HT-29 (cell line): ENCODE results near the gene INSM1. TPM values are rescaled to one million over a fixed set of nuclear protein-coding genes. Genes with fewer than 3 reads are reported as not detected.
A peak's percentile ranks its signal among the peaks of the same experiment; 100 is the strongest.

Source experiments
- DNase-seq: peaks from one replicate; pipeline ENCODE4 v3.0.0-alpha.2; 2015; ENCODE audit warnings: low spot score
- total RNA-seq: library from RNA; depleted of rRNA; stranded (reverse); fragments of >200 nt; shearing (Covaris generic); gene quantifications from 2 replicates; pipeline ENCODE4 v1.2.3, GENCODE V29; 2014

The INSM1 gene
- total RNA-seq, 1 experiment from 2014 or later = 1.0 TPM

- DNase-seq = no peak
Measured at GRCh38 chr20:20393207-20394120, 25.6 kb downstream of the INSM1 start.

GRCh38 chr20:20395087-20395486, 27.2 kb downstream of the INSM1 start:
- no peak for DNase-seq

DNA sequence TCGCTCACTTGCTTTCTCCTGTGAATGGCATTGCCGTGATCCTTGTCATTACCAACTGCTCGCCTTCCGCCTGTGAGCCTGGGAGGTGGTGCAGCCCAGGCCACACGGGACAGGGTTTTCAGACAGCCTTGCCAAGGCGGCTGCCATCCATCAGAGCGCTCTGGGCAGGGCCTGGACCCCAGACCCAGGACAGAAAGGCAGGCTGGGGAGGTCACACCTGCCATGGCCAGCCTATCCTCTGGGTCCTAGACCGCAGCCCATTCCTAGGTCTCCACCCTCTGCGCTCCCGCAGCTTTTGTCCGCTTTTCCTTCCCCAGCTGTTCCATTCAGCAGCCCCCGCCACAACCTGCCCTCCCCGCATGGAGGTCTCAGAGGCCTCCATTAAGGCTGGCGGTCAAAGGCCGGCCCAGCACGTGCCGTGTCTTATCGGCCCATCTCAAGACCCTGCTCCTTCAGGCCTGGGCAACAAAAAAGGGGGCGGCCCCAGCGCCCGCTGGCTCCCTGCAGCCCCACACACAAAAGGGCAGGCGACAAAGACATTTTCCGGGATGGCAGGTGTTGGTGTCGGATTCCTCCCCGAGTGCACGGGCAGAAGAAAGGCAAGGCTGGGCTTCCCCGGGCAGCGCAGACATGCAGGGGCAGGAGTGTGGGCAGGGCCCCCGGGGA, 28.1 kb downstream of the INSM1 start:
- DNase-seq = no peak

DNA sequence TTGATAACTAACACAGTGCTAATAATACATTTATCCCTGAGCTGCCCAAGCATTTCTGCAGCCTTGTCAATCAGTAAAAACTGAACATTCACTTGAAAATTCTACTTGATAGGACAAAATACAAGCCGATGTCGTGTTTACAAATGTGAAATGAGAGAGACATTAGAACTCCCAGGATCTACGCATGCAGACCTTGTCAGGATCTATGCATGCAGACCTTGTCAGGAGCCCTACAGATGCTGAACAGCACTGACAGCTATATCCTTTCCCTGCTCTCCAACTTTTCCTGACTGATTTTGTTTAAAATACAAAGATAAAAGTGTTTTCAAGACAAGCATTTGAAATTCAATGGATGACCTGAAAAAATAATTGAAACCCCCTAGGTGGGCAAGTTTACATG, 28.9 kb downstream of the INSM1 start:
- no peak for DNase-seq

DNA sequence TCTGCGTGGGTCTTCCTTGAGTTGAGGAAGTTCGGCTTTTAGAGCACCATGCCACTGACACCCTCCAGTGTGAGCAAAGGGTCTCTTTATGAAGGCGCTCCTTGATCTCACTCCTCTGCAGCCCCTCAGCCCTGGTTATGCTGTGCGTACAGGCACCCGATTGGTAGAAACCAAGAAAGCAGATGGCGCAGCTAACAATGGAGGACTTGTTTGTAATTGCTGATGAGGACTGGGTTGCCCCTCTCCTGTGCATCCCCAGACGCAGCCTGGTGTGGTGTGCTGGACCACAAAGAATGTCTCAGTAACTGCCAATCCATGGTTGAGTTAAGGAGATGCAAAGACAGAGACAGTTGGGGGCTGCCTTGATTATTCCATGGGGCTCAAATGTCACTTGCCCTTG, 30.2 kb downstream of the INSM1 start:
- DNase-seq = no peak

- DNase-seq = peak; percentile 16
Measured at GRCh38 chr20:20399531-20400500, 31.9 kb downstream of the INSM1 start.

DNA sequence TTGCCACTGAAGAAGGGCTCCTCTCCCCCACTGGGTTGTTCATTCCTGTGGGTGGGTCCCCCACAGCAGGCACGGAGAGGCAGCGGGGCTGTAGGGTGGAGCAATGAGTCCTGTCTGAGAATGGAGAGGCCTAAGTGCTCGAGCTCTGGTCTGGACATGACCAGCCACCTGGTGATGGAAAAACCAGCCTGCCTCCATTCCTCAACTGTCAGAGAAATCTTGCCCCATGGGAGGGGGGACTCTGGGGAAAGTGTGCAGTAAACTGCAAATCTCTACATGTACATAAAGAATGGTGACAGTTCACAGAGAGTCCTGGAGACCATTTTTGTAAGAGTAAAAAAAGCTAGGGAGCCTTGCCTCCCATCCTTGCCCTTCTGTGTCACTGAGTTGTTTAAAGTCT, 34.1 kb downstream of the INSM1 start:
- DNase-seq = no peak

- DNase-seq = no peak
Measured at GRCh38 chr20:20404633-20405032, 36.7 kb downstream of the INSM1 start.

DNA sequence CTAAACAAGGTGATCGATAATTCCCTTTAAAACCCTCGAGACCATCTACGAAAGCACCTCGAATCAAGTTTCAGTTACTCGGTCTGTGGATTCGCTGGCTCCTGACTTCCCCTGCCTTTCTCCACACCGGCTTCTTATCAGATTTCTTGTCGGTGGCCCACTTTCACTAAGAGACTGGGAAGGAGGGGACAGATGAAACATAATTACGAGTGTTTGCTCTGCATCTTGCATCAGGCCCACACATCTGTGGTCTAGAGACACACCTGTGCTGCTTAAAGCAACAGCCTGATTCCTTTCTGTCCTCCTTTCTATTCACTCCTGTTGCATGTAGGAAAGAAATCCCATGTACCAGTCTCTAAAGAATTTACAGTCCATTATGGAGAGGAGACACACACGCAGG, 37.7 kb downstream of the INSM1 start:
- DNase-seq = no peak

GRCh38 chr20:20406306-20406705, 38.4 kb downstream of the INSM1 start:
- DNase-seq = no peak

- peak; percentile 27 for DNase-seq
Measured at GRCh38 chr20:20407891-20408805, 40.2 kb downstream of the INSM1 start.

- DNase-seq = no peak
Measured at GRCh38 chr20:20409331-20409730, 41.4 kb downstream of the INSM1 start.

- no peak for DNase-seq
Measured at GRCh38 chr20:20410678-20411077, 42.8 kb downstream of the INSM1 start.

- no peak for DNase-seq
Measured at GRCh38 chr20:20411402-20411801, 43.5 kb downstream of the INSM1 start.

- DNase-seq = no peak
Measured at GRCh38 chr20:20411836-20412235, 43.9 kb downstream of the INSM1 start.

DNA sequence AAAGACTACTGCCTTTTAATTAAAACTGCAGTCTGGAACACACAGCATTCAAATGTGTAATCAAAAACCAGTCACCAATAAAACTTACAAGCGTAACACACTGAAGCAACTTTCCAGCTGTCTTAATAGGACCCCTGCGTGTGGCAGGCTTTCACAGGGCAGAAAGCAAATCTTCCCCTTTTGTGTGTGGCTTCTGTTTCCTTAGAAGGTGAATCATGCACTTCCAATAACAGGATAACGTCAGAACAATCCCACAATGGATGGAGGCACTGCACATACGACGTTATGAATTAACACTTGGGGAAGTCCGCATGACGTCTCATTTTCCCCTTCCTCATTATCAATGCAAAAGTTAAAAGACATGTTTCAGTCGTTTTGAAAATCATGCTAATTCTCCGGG, 44.8 kb downstream of the INSM1 start:
- DNase-seq = no peak

- DNase-seq = no peak
Measured at GRCh38 chr20:20413810-20414281, 45.9 kb downstream of the INSM1 start.

GRCh38 chr20:20414640-20415220, 46.8 kb downstream of the INSM1 start:
- DNase-seq = no peak

- no peak for DNase-seq
Measured at GRCh38 chr20:20415321-20415720, 47.4 kb downstream of the INSM1 start.
